Cardiac muscle cell (in vitro differentiated cells and primary cell): ENCODE data around the gene CCT8L2. TPM values are rescaled to one million over a fixed set of nuclear protein-coding genes. Genes with fewer than 3 reads are reported as not detected.
A peak's percentile ranks its signal among the peaks of the same experiment; 100 is the strongest.
"Not testable (repeated sequence)": the region's sequence is repeated elsewhere in the genome, so short reads cannot be mapped to it uniquely, and the experiment has no call there.

Experiments
- DNase-seq, 2 donors: peaks; one replicate each; pipeline versions ENCODE4 v3.0.0 to v3.0.0-alpha.2; 2010 to 2017; ENCODE audit warnings: low read depth in 1 of 2, low spot score in 1 of 2
- H3K27ac ChIP-seq: fragments of 200-600 bp; sonication (generic); 2 replicates; pipeline ENCODE4 v1.5.1; 2016
- H3K27me3 ChIP-seq: fragments of 200-600 bp; sonication (generic); 2 replicates; pipeline ENCODE4 v1.6.0; 2016; ENCODE audit warnings: control low read depth
- H3K36me3 ChIP-seq: fragments of 200-600 bp; sonication (generic); 2 replicates; pipeline ENCODE4 v1.5.1; 2016; ENCODE audit warnings: control low read depth
- H3K4me1 ChIP-seq: fragments of 200-600 bp; sonication (generic); 2 replicates; pipeline ENCODE4 v1.8.1; 2017; ENCODE audit warnings: low read depth, mild to moderate bottlenecking, mixed run types
- H3K4me3 ChIP-seq: fragments of 200-600 bp; sonication (generic); 2 replicates; pipeline ENCODE4 v1.5.1; 2016; ENCODE audit warnings: mild to moderate bottlenecking
- H3K9me3 ChIP-seq: fragments of 200-600 bp; sonication (generic); 2 replicates; pipeline ENCODE4 v1.5.1; 2017; ENCODE audit warnings: low read depth, mild to moderate bottlenecking, control low read depth
- CTCF ChIP-seq: IDR thresholded peaks from 2 replicates; pipeline ENCODE4 v1.5.1; 2012; ENCODE audit warnings: low read depth, mild to moderate bottlenecking, low read length
- polyA plus RNA-seq: library from polyadenylated mRNA; unstranded; fragments of >200 nt; fragmentation: Nextera tagmentation; extraction: Ambion mirVana; gene quantifications from 2 replicates; pipeline ENCODE4 v1.2.1, GENCODE V29; 2016
- total RNA-seq: library from RNA; depleted of rRNA; stranded (reverse); fragments of >200 nt; gene quantifications from 2 replicates; pipeline ENCODE4 v1.2.3, GENCODE V29; 2016

Gene CCT8L2
- total and polyA plus RNA-seq, 2 experiments from 2014 or later, result not detected

GRCh38 chr22:16608931-16609330 lies 16.3 kb upstream of the CCT8L2 start:
- Histone ChIP-seq H3K4me1 (no peaks in the 10 kb centered on the region), H3K27ac (no peak overlapping the region), H3K9me3 (no peaks in the 10 kb centered on the region), H3K27me3 (no peaks in the 10 kb centered on the region), H3K4me3 (no peak overlapping the region), H3K36me3 (no peaks in the 10 kb centered on the region)
- no peak for TF ChIP-seq CTCF
- no peak for DNase-seq

- H3K4me1 ChIP-seq, H3K9me3 ChIP-seq, H3K4me3 ChIP-seq, DNase-seq, H3K36me3 ChIP-seq, H3K27ac ChIP-seq, H3K27me3 ChIP-seq: not testable (repeated sequence)
Measured at GRCh38 chr22:16604257-16604998, 11.8 kb upstream of the CCT8L2 start.

GRCh38 chr22:16603770-16604242 lies 11.2 kb upstream of the CCT8L2 start:
- not testable (repeated sequence) for H3K4me1 ChIP-seq, H3K27me3 ChIP-seq

GRCh38 chr22:16603448-16603768 lies 10.8 kb upstream of the CCT8L2 start:
- Histone ChIP-seq H3K27me3 (no peaks in the 10 kb centered on the region), H3K36me3 (no peaks in the 10 kb centered on the region), H3K4me3 (no peak overlapping the region), H3K9me3 (no peaks in the 10 kb centered on the region), H3K4me1 (no peaks in the 10 kb centered on the region), H3K27ac (no peak overlapping the region)
- no peak for TF ChIP-seq CTCF
- DNase-seq, result no peak

More at GRCh38 chr22:16603770-16604242, 11.2 kb upstream of the CCT8L2 start:
- not testable (repeated sequence) for H3K4me3 ChIP-seq, DNase-seq, H3K9me3 ChIP-seq, H3K36me3 ChIP-seq, H3K27ac ChIP-seq

- H3K27ac ChIP-seq, result not testable (repeated sequence)
Measured at GRCh38 chr22:16602728-16603447, 10.3 kb upstream of the CCT8L2 start.

GRCh38 chr22:16602224-16602727 lies 9.7 kb upstream of the CCT8L2 start:
- H3K27ac ChIP-seq, DNase-seq, H3K4me3 ChIP-seq, H3K27me3 ChIP-seq, H3K4me1 ChIP-seq, H3K9me3 ChIP-seq, H3K36me3 ChIP-seq: not testable (repeated sequence)

More at GRCh38 chr22:16602728-16603447, 10.3 kb upstream of the CCT8L2 start:
- not testable (repeated sequence) for H3K4me3 ChIP-seq, H3K27me3 ChIP-seq, H3K9me3 ChIP-seq, DNase-seq, H3K36me3 ChIP-seq, H3K4me1 ChIP-seq

- DNase-seq, result peak in 1 of 2 donors; percentile 0
- Histone ChIP-seq H3K27me3 (no peaks in the 10 kb centered on the region), H3K4me3 (no peak overlapping the region)
Measured at GRCh38 chr22:16601437-16602223, 9.0 kb upstream of the CCT8L2 start.

GRCh38 chr22:16600644-16601436 lies 8.2 kb upstream of the CCT8L2 start:
- peak in 1 of 2 donors; percentile 13 for DNase-seq
- not testable (repeated sequence) for H3K4me1 ChIP-seq, H3K9me3 ChIP-seq, H3K27ac ChIP-seq, H3K36me3 ChIP-seq, H3K27me3 ChIP-seq, H3K4me3 ChIP-seq

More at GRCh38 chr22:16601437-16602223, 9.0 kb upstream of the CCT8L2 start:
- H3K4me1 ChIP-seq, result no peaks in the 10 kb centered on the region
- H3K36me3 ChIP-seq, result no peaks in the 10 kb centered on the region
- no peak overlapping the region for H3K27ac ChIP-seq
- no peak for TF ChIP-seq CTCF
- no peaks in the 10 kb centered on the region for H3K9me3 ChIP-seq

- DNase-seq, H3K36me3 ChIP-seq, H3K9me3 ChIP-seq, H3K27me3 ChIP-seq, H3K4me3 ChIP-seq, H3K4me1 ChIP-seq, H3K27ac ChIP-seq: not testable (repeated sequence)
Measured at GRCh38 chr22:16599648-16600047, 7.0 kb upstream of the CCT8L2 start.
